ENCODE results near the gene AATK.
"Not testable (repeated sequence)": the region's sequence is repeated elsewhere in the genome, so short reads cannot be mapped to it uniquely, and the experiment has no call there.

AATK gene

DNA sequence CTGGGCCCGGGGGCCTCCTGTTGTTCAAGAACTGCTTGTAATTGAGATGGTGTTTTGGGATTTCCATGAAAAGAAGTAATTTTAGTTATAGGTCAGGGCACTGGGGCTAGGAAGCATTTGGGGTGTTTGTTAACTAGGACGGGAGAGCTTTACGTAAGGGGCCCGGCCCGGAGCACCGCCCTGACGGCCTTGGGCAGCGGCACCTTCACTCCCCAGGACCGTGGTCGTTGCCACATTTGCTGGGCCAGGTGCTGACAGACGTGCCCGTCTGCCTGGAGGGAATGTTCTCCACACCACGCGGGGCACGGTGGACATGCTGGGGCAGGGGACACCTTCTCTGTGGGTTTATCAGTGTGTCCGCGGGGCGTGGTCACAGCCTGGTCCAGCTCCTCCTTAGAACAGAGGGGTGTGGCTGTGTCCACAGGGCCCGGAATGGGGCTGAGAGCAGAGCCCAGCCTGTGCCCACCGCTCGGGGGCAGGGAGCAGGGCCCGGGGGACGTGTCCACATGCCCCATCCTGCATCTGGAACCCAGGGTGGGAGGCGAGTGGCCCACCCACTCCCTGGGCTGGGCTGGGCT lies 73.4 kb downstream of the AATK start:
- no peak for DNase-seq (ENCODE audit: low read depth in 4 of 4, low spot score in 1 of 4)

GRCh38 chr17:81091774-81092517 lies 74.1 kb downstream of the AATK start:
- no peak for DNase-seq (ENCODE audit: low read depth in 4 of 4, low spot score in 1 of 4)

DNA sequence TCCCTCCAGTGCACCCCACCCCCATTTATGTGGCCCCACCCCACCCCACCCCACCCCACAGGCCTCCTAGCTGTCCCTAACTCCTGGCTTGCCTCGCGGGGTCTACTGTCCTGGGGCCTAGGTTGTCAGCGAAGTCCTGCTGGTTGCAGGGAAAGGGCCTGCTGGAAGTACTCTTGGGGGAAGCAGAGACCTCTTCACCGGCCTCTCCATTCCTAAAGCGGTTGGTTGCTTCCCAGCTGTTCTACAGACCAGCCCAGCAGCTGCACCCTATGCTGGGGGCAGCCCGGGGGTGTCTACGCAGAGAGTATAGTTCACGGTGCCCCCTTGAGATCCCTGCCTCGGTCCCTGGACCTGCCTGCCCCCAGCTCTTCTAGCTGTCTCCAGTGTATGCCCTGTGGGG lies 74.9 kb downstream of the AATK start:
- no peak for DNase-seq (ENCODE audit: low read depth in 4 of 4, low spot score in 1 of 4)

- DNase-seq (ENCODE audit: low read depth in 4 of 4, low spot score in 1 of 4), result peak in 2 of 4 experiments; percentile 13 to 16
Measured at GRCh38 chr17:81090361-81091136, 75.5 kb downstream of the AATK start.

DNA sequence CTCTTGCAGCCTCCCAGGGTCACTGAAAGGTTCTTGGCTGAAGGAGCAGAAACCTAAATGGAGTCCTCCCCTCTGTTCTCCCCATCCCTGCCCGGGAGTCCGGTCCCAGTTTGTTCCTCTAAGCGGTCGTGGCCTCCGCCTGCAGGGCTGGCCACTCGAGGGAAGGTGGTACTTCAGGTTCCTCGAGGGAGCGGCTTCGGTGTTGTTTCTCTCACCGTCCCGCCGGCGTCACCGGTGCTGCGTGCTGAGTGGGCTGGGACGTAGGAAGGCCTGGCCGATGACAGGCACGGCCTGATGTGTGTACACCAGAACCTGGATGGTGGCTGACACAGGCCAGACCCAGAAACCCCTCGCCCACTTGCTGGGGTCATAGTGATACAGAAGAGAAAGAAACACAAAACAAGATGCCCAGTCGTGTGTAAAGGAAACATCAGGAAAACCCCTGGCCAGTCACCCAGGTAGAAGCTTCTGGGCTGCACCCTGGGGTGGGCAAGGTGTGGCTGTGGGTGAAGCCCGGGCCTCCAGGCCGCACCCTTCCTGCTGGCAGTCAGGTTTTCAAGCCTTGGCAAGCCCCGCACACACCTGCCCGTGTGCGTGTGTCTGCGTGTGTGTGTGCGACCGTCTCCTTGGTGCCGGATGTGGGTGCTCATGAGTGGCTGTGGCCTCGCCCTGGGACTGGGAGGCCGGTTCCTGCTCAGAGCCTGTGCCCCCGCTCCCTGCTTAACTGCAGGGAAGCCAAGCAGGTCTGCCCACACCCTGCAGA lies 79.1 kb downstream of the AATK start:
- DNase-seq (ENCODE audit: low read depth in 4 of 4, low spot score in 1 of 4), result no peak

DNA sequence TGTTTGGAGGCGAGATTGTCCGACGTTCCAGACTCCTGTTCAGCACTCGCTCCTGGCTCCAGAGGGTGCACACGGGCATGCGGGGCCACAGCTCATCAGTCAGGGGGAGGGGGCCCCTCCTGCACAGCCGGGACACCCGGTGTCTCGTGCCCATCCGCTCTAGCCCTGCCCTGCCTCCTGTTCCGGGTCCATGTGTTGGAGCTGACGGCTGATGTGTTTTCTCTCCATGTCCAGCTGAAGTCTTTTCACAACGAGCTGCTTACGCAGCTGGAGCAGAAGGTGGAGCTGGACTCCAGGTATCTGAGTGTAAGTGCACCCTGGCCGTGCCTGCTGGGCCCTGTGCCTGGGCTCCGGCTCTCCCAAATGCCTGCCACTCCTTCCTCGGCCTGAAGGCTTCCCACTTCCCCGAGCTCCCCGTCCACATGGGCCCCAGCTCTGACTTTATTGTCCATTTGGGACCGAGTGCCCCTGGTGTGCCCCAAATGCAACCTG lies 80.6 kb downstream of the AATK start:
- no peak for DNase-seq (ENCODE audit: low read depth in 4 of 4, low spot score in 1 of 4)

- no peak for DNase-seq (ENCODE audit: low read depth in 4 of 4, low spot score in 1 of 4)
Measured at GRCh38 chr17:81084680-81085419, 81.2 kb downstream of the AATK start.

- no peak for DNase-seq (ENCODE audit: low read depth in 4 of 4, low spot score in 1 of 4)
Measured at GRCh38 chr17:81083125-81083765, 82.8 kb downstream of the AATK start.

GRCh38 chr17:81082177-81083073 lies 83.6 kb downstream of the AATK start:
- DNase-seq (ENCODE audit: low read depth in 4 of 4, low spot score in 1 of 4), result no peak

DNA sequence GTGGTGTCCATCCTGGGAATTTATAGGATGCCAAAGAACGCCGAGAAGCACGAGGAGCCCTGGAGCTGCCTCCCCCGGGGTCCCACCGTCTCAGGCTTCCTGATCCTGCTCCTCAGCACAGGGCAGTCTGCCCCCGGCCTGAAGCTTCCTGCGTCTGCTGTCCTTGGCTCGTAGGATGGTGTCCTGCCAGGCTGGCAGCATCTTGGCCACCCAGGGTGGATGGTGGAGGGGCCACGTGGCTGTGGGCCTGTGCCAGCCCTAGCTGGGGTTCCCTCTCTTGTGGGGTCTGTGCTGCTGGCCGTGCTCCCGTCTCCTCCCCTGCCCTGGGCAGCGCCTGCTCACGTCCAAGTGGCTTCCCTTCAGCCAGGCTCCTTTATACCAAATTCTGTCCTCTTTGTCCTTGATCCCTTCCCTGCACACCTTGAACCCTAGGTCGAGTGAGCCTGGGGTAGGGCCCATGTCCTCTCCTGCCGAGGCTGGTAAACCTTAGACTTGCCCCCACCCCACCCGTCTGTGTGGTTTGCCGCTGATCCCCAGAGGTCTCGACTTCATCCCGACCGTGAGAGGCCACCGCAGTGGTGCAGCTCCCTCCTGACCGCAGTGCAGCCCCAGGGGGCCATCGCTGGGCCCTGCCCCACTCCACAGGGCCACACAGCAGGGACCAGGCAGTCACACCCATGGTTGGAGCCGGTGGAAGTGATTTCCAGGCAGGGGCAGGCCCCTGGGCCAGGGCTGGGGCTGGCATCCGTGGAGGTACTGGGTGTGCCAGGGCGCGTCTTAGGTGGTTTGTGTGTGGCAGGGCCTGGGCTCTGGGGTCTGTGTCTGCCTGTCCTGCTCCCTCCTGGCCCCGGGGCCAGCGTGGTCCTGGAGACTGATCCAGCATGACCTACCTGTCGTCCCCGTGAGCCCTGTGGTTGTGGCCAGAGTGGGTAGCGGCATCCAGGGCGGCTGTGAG lies 84.5 kb downstream of the AATK start:
- no peak for DNase-seq (ENCODE audit: low read depth in 4 of 4, low spot score in 1 of 4)

- DNase-seq (ENCODE audit: low read depth in 4 of 4, low spot score in 1 of 4), result no peak
Measured at GRCh38 chr17:81080019-81080418, 86.0 kb downstream of the AATK start.

DNA sequence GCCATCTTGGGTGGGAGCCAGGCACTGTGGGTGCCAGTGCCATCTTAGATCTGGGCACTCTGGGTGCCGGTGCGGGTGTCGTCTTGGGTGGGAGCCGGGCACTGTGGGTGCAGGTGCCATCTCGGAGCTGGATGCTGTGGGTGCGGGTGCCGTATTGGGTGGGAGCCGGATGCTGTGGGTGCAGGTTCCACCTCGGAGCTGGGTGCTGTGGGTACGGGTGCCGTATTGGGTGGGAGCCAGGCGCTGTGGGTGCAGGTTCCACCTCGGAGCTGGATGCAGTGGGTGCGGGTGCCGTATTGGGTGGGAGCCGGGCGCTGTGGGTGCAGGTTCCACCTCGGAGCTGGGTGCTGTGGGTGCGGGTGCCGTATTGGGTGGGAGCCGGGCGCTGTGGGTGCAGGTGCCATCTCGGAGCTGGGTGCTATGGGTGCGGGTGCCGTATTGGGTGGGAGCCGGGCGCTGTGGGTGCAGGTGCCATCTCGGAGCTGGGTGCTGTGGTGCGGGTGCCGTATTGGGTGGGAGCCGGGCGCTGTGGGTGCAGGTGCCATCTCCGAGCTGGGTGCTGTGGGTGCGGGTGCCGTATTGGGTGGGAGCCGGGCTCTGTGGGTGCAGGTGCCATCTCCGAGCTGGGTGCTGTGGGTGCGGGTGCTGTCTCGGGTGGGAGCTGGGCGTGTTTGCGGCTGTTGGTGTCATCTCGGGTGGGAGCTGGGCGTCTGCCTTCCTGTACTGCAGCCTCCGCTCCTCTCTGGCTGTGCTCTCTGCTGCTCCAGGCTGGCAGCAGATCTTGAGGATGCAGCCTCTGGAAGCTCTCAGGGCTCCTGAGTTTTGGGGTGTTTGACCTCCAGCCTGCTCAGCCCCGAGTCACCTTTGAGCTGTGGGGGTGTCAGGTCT lies 87.8 kb downstream of the AATK start:
- DNase-seq (ENCODE audit: low read depth in 4 of 4, low spot score in 1 of 4), result not testable (repeated sequence)

DNA sequence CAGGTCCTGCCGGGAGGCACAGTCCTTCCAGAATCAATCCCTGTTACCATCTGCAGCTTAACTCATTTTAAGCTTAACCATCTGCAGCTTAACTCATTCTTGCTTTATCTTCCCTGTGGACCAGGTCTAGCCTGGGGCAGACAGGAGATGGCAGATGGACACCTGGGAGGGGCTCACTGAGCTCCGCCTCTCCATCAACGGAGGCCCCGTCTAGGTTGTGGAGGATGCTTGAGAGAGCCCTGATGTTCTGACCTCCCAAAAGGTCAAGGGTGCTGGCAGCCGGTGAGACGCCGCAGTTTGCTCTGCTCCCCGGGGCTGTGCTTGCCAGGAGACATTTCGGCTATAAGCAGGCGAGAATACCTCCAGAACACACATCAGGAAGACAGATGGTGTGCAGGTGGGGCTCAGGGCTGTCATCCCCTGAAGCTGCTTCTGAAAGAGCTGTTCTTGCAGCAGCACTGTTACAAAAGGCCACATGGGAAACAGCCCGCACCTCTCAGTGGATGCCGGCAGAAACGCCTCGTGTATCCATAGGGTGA lies 89.8 kb downstream of the AATK start:
- no peak for DNase-seq (ENCODE audit: low read depth in 4 of 4, low spot score in 1 of 4)

GRCh38 chr17:81075307-81075706 lies 90.7 kb downstream of the AATK start:
- DNase-seq (ENCODE audit: low read depth in 4 of 4, low spot score in 1 of 4), result no peak

DNA sequence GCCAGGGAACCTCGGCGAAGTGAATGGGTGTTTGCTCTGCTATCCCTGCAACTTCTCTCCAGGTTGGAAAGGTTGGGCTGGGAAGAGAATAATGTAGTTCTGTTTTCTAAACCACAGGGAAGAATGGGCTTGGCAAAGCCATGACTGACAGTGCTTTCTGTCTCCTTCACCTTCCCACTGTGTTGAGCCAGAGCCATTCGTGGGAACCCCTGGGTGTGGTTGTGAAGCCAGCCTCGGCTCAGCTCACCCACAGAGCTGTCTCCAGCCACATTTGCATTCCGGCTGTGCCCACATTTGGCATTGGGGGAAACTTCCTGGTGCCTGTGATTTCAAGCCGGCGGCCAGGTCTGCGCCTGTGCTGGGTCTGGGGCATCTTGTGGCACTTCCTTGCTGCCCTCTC lies 91.1 kb downstream of the AATK start:
- DNase-seq (ENCODE audit: low read depth in 4 of 4, low spot score in 1 of 4), result no peak

- no peak for DNase-seq (ENCODE audit: low read depth in 4 of 4, low spot score in 1 of 4)
Measured at GRCh38 chr17:81073967-81074839, 91.8 kb downstream of the AATK start.

All from stimulated activated CD4-positive, alpha-beta T cell treated with anti-CD3 and anti-CD28 coated beads, Interleukin-1b, Interleukin-23, amount 100 ng/mL, for 24 hours (primary cell).